PFSK-1 (cell line): ENCODE measurements around the gene IL6.

Experiments
- FOXP2 ChIP-seq: optimal IDR thresholded peaks from 2 replicates; pipeline ENCODE3; 2011; ENCODE audit warnings: borderline replicate concordance, control low read depth, inconsistent platforms; ENCODE audit not compliant: insufficient read depth; ENCODE audit errors: extremely low read length, extremely low read depth
- POLR2AphosphoS5 ChIP-seq: IDR thresholded peaks from 2 replicates; pipeline ENCODE4 v1.6.1; 2012; ENCODE audit warnings: low read depth, mild to moderate bottlenecking, control low read depth, low read length, moderate library complexity
- SIN3A ChIP-seq: IDR thresholded peaks from 2 replicates; pipeline ENCODE4 v1.6.1; 2012; ENCODE audit warnings: mild to moderate bottlenecking, low read length, moderate library complexity, borderline replicate concordance; ENCODE audit not compliant: insufficient read depth
- TAF1 ChIP-seq: IDR thresholded peaks from 2 replicates; pipeline ENCODE4 v1.6.1; 2012; ENCODE audit warnings: low read length, control low read depth, borderline replicate concordance; ENCODE audit not compliant: insufficient read depth
- TF ChIP-seq, protein P1 (sequence below), 2 experiments: IDR thresholded peaks; 2 replicates each; pipeline versions ENCODE4 v1.6.1 to v1.8.0; 2011 to 2012; ENCODE audit warnings: low read depth in 2 of 2, low read length in 2 of 2, control low read depth in 1 of 2, inconsistent platforms in 1 of 2, mild to moderate bottlenecking in 1 of 2, moderate library complexity in 1 of 2; ENCODE audit not compliant: insufficient read depth in 1 of 2

DNA sequence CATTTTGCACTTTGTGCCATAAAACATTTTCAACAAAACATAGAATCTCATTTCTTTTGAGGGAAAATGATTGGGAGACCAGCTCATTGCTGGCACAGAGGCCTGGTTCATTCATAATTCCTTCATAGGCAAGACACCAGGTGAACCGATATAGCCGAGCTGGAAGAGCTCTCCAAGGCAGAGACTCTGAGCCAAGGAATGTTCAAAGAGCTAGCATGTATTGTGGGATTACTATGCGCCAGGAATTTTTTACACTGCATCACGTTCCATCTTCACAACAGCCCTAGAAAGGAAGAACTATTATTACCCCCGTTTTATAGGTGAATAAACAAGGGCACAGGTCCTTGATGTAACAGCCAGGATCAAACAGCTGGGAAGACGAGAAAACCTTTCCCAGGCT, 2.1 kb upstream of the IL6 start:
- TF ChIP-seq SIN3A (no peak), TAF1 (no peak), POLR2AphosphoS5 (no peak), FOXP2 (no peak)
- TF ChIP-seq, protein P1, sequence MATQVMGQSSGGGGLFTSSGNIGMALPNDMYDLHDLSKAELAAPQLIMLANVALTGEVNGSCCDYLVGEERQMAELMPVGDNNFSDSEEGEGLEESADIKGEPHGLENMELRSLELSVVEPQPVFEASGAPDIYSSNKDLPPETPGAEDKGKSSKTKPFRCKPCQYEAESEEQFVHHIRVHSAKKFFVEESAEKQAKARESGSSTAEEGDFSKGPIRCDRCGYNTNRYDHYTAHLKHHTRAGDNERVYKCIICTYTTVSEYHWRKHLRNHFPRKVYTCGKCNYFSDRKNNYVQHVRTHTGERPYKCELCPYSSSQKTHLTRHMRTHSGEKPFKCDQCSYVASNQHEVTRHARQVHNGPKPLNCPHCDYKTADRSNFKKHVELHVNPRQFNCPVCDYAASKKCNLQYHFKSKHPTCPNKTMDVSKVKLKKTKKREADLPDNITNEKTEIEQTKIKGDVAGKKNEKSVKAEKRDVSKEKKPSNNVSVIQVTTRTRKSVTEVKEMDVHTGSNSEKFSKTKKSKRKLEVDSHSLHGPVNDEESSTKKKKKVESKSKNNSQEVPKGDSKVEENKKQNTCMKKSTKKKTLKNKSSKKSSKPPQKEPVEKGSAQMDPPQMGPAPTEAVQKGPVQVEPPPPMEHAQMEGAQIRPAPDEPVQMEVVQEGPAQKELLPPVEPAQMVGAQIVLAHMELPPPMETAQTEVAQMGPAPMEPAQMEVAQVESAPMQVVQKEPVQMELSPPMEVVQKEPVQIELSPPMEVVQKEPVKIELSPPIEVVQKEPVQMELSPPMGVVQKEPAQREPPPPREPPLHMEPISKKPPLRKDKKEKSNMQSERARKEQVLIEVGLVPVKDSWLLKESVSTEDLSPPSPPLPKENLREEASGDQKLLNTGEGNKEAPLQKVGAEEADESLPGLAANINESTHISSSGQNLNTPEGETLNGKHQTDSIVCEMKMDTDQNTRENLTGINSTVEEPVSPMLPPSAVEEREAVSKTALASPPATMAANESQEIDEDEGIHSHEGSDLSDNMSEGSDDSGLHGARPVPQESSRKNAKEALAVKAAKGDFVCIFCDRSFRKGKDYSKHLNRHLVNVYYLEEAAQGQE (IDR thresholded peaks at IDR 0.05; ENCODE audit: insufficient read depth in 1 of 2, low read depth in 2 of 2, low read length in 2 of 2): no peak
